Prostate gland (tissue), 2 donors: ENCODE results near the gene CRMP1.

ENCODE experiments used
- POLR2AphosphoS5 ChIP-seq: sonication (generic); formaldehyde crosslinking; IDR thresholded peaks from one replicate; pipeline ENCODE4 v1.6.1; 2017; ENCODE audit warnings: antibody characterized with exemption
- TF ChIP-seq, protein P1 (sequence below), 4 experiments: fragments of 200-600 bp in 2 of 4; fragments of 450-650 bp in 2 of 4; sonication (generic) in 2 of 4; IDR thresholded peaks; 1 replicate in 3 of 4; 2 replicates in 1 of 4; pipeline ENCODE4 v1.5.1; 2016 to 2019; ENCODE audit warnings: antibody characterized with exemption in 4 of 4, mild to moderate bottlenecking in 2 of 4, moderate library complexity in 2 of 4

DNA sequence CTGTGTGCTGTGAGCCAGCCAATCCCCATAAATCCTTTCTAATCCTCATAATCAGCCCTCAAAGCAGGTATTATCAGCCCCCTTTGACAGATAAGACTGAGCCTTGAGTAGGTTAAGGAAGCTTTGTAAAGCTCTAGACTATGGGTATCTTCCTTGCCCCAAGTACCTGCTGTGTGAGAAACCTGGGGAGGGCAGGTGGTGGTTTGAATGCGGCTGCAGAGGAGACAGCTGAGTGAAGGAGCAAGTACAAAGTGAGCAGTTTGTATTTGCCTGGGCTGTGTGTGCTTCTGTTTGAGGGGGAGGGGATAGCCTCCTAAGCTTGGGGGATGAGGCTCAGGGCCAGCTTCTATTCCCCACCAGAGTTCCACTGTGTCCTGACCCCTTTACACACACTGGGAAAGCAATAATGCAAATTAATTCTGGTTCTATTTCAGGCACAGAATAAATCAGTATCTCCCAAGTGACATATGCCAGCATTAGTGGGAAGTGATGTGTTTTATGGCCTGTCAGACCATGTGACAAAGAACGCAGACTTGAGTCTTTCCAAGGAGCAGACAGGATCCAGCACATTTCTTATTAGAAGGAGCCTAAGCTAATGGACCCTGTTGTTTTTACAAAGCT, 118.4 kb downstream of the CRMP1 start:
- TF ChIP-seq, protein P1, sequence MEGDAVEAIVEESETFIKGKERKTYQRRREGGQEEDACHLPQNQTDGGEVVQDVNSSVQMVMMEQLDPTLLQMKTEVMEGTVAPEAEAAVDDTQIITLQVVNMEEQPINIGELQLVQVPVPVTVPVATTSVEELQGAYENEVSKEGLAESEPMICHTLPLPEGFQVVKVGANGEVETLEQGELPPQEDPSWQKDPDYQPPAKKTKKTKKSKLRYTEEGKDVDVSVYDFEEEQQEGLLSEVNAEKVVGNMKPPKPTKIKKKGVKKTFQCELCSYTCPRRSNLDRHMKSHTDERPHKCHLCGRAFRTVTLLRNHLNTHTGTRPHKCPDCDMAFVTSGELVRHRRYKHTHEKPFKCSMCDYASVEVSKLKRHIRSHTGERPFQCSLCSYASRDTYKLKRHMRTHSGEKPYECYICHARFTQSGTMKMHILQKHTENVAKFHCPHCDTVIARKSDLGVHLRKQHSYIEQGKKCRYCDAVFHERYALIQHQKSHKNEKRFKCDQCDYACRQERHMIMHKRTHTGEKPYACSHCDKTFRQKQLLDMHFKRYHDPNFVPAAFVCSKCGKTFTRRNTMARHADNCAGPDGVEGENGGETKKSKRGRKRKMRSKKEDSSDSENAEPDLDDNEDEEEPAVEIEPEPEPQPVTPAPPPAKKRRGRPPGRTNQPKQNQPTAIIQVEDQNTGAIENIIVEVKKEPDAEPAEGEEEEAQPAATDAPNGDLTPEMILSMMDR (IDR thresholded peaks at IDR 0.05) = no peak
- TF ChIP-seq POLR2AphosphoS5 = no peak
